Gastroesophageal sphincter (tissue), 3 donors: ENCODE data around the gene C3orf20.
"Not testable (repeated sequence)": the region's sequence is repeated elsewhere in the genome, so short reads cannot be mapped to it uniquely, and the experiment has no call there.

ENCODE experiments used
- CTCF ChIP-seq, 4 experiments: fragments of 200-600 bp in 2 of 4; fragments of 450-650 bp in 2 of 4; sonication (generic) in 1 of 4; IDR thresholded peaks; one replicate each; pipeline ENCODE4 v1.5.1; 2017 to 2019; ENCODE audit warnings: antibody characterized with exemption in 4 of 4, mild to moderate bottlenecking in 2 of 4, moderate library complexity in 2 of 4
- POLR2A ChIP-seq, 2 donors: fragments of 450-650 bp; IDR thresholded peaks; one replicate each; pipeline ENCODE4 v1.6.1; 2017; ENCODE audit warnings: antibody characterized with exemption in 2 of 2, mild to moderate bottlenecking in 2 of 2, moderate library complexity in 1 of 2
- POLR2AphosphoS5 ChIP-seq: sonication (generic); formaldehyde crosslinking; IDR thresholded peaks from one replicate; pipeline ENCODE4 v1.6.1; 2017; ENCODE audit warnings: antibody characterized with exemption

GRCh38 chr3:14752979-14753378 lies 78.0 kb downstream of the C3orf20 start:
- not testable (repeated sequence) for TF ChIP-seq CTCF (IDR thresholded peaks at IDR 0.05); POLR2AphosphoS5; POLR2A (IDR thresholded peaks at IDR 0.05)
